Nucleus accumbens (tissue), 56 donors: Measurements from ENCODE around the gene CPLX1.
A peak's percentile ranks its signal among the peaks of the same experiment; 100 is the strongest.
"Not testable (repeated sequence)": the region's sequence is repeated elsewhere in the genome, so short reads cannot be mapped to it uniquely, and the experiment has no call there.

ENCODE experiments used
- DNase-seq, 56 donors: peaks; one replicate each; lab custom pipeline; 2025; lab: John Stamatoyannopoulos, UW

CPLX1 gene

GRCh38 chr4:822361-823175, 3.4 kb downstream of the CPLX1 start:
- no peak for DNase-seq

GRCh38 chr4:821631-822030, 4.3 kb downstream of the CPLX1 start:
- DNase-seq = no peak

- no peak for DNase-seq
Measured at GRCh38 chr4:821181-821591, 4.7 kb downstream of the CPLX1 start.

DNA sequence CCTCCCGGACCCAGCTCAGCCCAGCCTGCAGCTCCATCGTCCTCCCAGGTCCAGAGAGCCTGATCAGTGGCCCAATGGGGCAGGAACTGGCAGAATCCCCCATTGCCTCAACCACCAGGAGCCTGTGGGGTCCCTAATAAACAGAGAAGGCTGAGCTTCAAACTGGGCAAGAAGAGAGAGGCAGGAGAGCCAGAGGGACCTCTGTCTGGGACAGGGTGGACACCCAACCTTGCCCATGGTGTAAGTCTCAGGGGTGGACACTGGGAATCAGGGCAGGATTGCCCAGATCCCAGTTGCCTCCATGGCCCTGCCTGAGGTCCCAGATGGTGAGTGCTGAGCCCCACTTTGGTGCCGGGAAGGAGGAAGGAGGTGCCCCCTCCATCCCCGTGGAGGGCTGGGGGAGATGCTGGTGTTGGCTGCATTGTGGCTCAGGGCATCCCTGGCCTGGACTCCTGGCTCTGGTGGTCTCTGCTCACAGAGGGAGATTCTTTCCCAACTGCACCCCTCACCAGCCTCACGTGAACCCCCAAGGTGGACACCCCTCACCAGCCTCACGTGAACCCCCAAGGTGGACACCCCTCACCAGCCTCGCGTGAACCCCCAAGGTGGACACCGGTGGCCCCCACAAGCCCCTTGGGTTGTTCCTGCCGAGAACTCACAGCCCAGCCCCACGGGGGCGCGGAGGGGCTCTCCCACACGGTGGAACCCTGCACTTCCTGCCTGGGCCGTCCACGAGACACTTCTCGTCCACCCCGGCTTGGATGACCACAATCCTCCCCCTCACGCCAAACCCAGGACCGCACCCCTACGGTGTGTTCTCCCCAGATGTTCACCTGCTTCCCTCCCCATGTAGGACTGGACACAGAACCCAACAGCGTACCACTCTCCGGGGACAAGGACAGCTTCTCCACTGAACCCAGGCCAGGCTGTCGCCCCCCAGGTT, 5.4 kb downstream of the CPLX1 start:
- DNase-seq = no peak

- DNase-seq = no peak
Measured at GRCh38 chr4:819401-820229, 6.3 kb downstream of the CPLX1 start.

DNA sequence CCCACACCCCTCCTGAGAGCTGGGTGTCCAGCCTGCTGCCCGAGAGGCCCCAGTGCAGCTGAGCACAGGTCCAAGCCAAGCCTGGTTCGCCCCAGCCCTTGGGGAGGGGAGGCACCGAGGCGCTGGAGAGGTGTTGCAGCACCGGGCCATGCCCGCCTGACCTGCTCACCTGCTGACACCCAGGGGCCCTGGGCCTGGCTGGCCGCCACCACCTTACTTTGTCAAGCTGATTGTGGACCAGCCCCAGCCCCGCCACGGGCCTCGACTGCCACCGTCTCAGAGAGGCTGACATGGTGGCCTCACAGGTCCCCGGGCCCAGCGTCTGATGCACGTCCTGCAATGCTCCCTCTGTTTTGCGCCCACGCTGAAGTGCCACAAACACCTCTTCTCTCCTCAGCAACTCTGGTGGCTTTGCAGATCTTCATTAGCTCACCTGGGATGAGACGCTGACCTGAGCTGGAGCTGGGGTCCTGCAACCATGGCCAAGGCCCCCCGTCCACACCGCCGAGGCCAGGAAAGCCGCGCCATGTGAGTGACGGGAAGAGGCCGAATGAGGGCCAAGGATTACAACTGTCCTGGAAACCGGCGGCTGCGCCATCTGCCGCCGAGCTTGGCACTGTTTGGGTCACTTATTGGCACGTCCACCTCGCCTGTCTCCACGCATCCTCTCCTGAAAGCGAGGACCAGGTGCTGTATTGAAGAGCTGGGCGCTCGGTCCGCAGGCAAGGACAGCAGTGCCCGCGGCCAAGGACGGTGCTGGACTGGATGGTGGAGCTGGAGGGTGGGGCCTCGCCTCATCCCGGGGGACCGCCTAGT, 7.6 kb downstream of the CPLX1 start:
- no peak for DNase-seq

- no peak for DNase-seq
Measured at GRCh38 chr4:815464-816146, 10.3 kb downstream of the CPLX1 start.

DNA sequence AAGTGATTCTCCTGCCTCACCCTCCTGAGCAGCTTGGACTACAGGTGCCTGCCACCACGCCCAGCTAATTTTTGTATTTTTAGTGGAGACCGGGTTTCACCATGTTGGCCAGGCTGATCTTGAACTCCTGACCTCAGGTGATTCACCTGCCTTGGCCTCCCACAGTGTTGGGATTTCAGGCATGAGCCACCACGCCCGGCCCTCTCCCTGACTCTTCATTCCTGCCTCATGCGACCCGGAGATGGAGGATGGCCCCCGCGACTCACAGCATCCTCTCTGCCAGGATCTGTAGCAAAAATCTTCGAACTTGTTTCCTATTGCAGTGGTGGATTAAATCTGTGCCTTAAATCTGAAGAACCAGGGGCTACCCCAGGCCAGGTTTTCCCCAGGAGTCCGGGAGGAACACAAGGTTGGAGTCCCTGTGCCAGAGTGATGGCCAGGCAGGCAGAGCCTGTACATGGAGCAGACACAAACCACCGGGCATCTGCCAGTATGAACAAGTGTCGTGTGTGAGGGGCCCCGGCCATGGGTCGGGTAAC, 11.5 kb downstream of the CPLX1 start:
- no peak for DNase-seq

DNA sequence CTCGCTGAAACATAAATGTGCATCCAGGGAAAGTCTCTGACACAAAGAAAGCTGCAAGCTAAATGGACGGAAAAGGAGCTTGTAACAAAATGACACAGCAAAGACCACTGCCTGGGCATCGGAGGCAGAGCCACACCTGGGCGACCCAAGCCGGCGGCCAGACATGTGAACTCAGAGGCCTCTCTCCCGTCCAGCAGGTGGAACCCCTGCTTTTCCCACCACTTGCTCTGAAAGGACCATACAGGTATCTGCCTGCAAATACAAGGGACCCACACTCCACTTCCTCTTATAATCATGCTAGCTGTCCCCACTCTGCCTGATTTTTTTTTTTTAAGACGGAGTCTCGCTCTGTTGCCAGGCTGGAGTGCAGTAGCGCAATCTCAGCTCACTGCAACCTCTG, 12.0 kb downstream of the CPLX1 start:
- no peak for DNase-seq

- DNase-seq = no peak
Measured at GRCh38 chr4:808860-809570, 16.9 kb downstream of the CPLX1 start.

- DNase-seq = no peak
Measured at GRCh38 chr4:807792-808191, 18.1 kb downstream of the CPLX1 start.

GRCh38 chr4:806979-807378, 18.9 kb downstream of the CPLX1 start:
- not testable (repeated sequence) for DNase-seq

DNA sequence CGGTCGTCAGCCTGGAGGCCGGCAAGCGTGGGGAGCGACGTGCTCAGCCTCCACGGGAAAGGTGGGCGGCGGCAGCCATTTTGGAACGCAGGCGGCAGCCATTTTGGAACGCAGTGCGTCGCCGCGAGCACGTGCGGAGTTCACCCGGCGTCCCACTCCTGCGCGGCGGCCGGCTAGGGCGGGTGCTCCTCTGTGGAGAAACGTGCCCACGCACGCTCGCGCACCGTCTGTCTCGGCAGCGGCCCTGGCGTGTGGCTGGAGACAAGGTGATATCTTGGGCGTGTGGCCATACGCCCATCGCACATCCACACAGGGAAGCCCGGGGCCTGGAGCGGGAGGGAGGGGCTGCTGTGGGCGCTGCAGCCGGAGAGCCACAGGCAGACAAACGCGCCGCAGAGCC, 21.1 kb downstream of the CPLX1 start:
- DNase-seq = peak in 1 of 56 donors; percentile 8

DNA sequence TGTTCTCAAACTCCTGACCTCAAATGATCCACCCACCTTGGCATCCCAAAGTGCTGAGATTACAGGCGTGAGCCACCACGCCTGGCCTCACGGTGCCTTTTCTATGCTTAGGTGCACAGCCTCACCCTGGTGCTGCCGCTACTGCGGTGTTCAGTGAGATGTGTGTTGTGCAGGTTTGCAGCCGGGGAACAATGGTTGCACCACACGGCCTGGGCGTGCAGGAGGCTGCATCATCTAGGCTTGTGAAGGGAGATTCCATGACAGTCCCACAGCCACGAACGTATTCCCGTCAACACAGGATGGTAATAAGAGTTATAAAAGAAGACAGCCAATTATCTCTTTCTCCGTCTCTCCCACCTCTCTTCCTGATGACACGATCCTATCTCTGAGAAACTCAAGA, 22.0 kb downstream of the CPLX1 start:
- DNase-seq = peak in 5 of 56 donors; percentile 12 to 45 (median 17)

- DNase-seq = no peak
Measured at GRCh38 chr4:801436-802124, 24.3 kb downstream of the CPLX1 start.

DNA sequence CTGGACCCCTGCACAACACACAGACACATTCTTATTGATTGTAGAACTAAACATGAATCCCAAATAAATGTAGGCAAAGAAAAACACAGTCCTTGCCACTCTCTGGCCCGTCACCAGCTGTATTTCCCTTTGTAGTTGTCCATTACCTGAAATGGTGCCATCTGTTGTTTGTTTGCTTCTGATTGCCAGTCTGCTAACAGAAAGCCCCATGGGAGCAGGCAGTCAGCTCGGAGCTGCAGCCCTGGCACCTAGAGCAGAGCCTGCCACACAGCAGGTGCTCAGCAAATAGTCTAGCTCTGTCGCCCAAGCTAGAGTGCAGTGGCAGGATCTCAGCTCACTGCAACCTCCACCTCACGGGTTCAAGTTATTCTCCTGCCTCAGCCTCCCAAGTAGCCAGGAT, 28.9 kb downstream of the CPLX1 start:
- DNase-seq = no peak

GRCh38 chr4:796206-796605, 29.7 kb downstream of the CPLX1 start:
- DNase-seq = no peak

GRCh38 chr4:795726-796119, 30.2 kb downstream of the CPLX1 start:
- DNase-seq = no peak
